Amniotic epithelial cell (primary cell): ENCODE data around the gene GALNT9.
A peak's percentile ranks its signal among the peaks of the same experiment; 100 is the strongest.

Source experiments
- DNase-seq: peaks from one replicate; pipeline ENCODE4 v3.0.0-alpha.2; 2010; ENCODE audit warnings: low read depth

GALNT9 gene

DNA sequence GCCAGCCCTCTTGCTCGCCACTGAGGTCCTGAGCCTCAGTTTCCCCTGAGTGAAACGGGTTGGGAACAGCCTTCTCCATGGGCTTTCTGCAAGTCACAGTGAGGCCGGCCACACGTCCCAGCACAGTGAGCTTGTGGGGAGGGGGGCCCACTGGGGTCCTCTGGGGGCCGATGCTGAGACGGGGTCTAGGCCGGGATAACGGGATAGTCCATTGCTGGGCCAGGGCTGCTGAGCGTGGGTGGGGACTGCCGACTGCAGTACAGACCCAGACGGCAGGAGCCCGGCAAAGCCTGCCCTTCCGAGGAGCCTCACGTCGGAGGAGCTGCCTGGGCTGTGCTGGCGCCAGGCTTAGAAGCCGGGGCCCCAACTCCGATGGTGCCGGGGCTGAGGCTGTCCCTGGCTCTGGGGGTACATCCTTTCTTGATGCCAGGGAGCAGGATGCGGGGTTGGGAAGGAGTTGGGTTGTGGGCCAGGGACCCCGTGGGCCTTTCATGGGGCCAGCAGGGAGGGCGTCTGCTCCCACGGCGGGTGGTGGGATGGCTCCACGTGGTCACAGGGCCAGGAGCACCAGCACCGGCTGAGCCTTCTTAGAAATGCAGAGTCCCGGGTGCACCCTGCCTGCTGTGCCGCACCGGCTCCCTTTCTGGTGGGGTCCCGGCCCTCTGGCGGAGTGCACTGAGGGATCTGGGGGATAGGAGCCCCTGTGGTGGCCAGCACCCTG is 160.9 kb downstream of the GALNT9 start:
- DNase-seq: no peak

DNA sequence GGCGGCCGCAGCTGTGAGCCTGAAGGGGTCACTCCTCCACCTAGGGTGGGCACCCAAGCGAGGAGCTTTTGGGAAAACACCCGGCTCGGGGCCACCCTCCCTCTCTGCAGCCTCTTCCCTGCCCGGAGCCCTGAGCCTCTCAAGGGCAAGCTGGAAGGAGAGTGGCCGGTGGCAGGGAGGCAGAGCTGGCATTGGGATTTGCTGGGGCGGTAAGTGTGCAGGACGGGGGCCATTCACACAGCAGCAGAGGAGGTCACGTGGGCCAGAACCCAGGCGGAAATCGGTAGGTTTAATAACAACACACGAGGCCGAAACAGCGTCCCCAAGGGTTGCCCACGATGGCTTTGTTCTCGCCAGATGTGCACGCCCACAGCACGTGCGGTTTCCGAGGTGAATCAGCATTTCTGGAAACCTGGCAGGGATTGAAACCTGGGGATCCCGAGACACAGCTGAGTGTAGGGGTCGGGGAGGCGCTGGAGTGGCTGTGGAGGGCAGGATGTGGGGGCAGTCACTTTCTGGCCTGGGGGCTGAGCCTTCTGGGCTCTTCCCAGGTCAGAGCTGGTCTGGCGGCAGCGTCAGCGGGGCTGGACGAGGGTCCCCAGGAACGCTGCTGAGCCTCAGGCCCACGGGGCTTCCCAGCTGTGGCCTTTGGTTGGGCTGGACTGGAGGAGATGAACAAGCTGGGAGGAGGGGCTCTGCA is 161.6 kb downstream of the GALNT9 start:
- DNase-seq: no peak

DNA sequence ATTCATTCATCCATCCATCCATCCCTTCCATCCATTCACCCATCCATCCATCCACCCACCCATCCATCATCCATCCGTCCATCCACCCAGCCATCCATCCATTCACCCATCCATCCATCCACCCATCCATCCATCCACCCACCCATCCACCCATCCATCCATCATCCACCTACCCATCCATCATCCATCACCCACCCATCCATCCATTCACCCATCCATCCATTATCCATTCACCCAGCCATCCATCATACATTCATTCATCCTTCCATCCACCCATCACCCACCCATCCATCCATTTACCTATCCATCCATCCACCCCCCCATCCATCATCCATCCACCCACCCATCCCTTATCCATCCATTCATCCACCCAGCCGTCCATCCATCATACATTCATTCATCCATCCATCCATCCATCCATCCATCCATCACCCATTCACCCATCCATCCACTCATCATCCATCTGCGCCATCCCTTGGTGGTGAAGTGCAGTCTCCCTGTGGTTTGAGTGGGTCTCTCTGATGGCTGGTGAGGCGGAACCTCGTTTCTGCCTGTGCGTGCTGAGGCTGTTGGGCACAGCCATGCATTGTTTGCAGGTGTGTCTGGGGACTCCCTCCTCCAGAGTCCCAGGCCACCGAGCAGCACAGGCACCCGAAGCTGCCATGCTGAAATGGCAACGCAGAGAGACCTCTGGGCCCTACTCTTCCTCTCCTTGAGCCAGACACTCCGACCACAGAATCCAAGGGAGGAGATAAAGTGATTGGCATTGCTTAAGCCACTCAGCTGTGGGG is 162.4 kb downstream of the GALNT9 start:
- DNase-seq: no peak

GRCh38 chr12:132166093-132166492 is 163.3 kb downstream of the GALNT9 start:
- DNase-seq: no peak

- no peak for DNase-seq
Observed at GRCh38 chr12:132165584-132165983, 163.8 kb downstream of the GALNT9 start.

- DNase-seq: no peak
Observed at GRCh38 chr12:132164426-132164825, 165.0 kb downstream of the GALNT9 start.

GRCh38 chr12:132163911-132164288 is 165.5 kb downstream of the GALNT9 start:
- DNase-seq: no peak

DNA sequence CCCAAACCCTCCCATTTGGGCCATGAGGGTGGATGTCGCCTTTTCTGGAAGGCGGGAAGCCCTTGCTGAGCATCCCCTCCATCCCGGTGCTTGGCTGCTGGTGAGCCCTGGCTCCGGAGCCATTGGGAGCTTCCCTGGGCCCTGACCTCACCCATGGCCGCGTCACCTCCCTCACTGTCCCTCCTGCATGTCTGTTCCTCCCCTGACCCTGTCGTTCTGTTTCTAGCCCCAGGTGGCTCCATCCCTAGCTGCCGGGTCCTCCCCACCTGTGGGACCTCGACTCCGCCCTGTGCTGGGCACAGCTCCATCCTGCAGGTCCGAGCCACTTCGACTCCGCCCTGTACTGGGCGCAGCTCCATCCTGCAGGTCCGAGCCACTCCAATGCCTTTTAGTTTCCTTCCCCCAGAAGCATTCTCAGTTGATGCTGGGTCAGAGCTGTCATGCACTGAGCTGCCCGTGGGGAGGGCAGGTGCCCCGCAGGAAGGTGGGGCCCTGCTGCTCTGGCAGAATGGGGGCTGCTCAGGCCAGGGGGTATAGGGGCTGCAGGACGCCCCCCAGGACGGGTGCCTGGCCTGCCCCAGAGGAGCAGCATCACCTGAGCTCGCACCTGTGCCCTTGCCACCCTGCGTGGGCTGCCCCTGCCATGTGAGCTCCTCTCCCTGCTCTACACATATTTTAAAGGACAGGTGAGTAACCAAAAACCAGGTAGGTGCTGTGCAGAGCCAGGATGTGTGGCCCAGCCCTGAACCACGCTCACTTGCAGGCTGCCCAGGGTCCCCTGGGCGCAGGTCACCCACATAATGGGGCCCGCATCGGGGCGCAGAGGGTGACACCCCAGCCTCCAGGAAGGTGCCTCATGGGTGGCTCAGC is 166.1 kb downstream of the GALNT9 start:
- no peak for DNase-seq

DNA sequence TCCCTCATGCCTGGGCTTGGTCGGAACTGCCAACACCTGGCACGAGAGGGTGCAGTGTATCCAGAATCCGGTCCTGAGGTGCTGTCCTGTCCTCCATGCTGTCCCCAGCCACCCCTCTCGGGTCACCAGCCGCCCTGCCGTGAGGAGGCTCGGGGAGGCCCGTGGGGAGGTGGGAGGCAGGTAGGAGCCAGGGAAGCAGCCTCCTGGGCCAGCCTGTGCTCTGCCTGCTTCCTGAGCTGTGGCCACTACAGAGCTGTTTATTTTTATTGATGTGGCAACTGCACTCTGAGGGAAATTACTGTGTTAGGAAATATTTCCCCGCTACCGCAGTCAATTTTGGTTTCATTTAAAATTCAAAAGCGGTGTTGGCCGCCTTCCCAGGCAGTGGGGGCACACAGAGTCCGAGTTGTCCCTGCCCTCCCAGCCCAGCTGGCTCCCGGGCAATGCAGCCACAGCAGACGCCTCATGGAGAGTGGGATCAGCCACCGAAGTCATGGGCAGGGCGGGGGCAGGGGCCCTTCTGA is 166.8 kb downstream of the GALNT9 start:
- peak; percentile 73 for DNase-seq

- no peak for DNase-seq
Observed at GRCh38 chr12:132161796-132162507, 167.4 kb downstream of the GALNT9 start.

- DNase-seq: peak; percentile 65
Observed at GRCh38 chr12:132161036-132161781, 168.2 kb downstream of the GALNT9 start.

DNA sequence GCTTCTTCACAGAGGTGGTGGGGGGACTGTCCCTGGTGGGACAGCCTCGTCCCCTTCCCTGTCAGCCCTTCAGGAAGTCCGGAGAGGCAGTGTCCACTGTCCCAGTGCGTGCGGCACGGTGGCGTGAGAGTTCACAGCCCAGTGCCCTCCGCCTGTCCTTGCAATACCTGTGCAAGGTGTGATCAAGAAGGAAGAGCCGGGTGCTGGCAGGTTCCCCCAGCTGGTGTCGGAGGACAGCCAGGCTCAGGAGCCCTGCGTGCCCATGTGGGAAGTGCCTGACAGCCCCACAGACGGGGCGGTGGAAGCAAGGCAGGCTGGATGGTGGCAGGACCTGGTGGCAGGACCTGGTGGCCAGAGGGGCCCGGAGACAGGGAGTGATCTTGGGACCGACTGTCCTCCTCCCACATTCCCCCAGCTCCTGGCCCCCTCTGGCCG is 168.8 kb downstream of the GALNT9 start:
- DNase-seq: no peak

GRCh38 chr12:132160016-132160415 is 169.4 kb downstream of the GALNT9 start:
- DNase-seq: no peak

GRCh38 chr12:132159555-132160003 is 169.8 kb downstream of the GALNT9 start:
- DNase-seq: no peak

GRCh38 chr12:132158677-132159554 is 170.5 kb downstream of the GALNT9 start:
- DNase-seq: no peak

- DNase-seq: no peak
Observed at GRCh38 chr12:132157733-132158409, 171.5 kb downstream of the GALNT9 start.

GRCh38 chr12:132156573-132157325 is 172.6 kb downstream of the GALNT9 start:
- peak; percentile 11 for DNase-seq
